Upper lobe of left lung (tissue), 4 donors: ENCODE data around the gene DGLUCY.

ENCODE experiments used
- POLR2A ChIP-seq, 4 donors: fragments of 450-650 bp; IDR thresholded peaks; one replicate each; pipeline ENCODE4 v1.5.1; 2016 to 2017; ENCODE audit warnings: antibody characterized with exemption in 4 of 4, mild to moderate bottlenecking in 2 of 4
- POLR2AphosphoS5 ChIP-seq, 2 donors: sonication (generic); formaldehyde crosslinking; IDR thresholded peaks; one replicate each; pipeline ENCODE4 v1.5.1; 2017; ENCODE audit warnings: antibody characterized with exemption in 2 of 2
- TF ChIP-seq, protein P1 (sequence below), 6 experiments: fragments of 450-650 bp in 4 of 6; fragments of 200-600 bp in 2 of 6; sonication (generic) in 2 of 6; IDR thresholded peaks; one replicate each; pipeline ENCODE4 v1.5.1; 2016 to 2019; ENCODE audit warnings: antibody characterized with exemption in 6 of 6

DNA sequence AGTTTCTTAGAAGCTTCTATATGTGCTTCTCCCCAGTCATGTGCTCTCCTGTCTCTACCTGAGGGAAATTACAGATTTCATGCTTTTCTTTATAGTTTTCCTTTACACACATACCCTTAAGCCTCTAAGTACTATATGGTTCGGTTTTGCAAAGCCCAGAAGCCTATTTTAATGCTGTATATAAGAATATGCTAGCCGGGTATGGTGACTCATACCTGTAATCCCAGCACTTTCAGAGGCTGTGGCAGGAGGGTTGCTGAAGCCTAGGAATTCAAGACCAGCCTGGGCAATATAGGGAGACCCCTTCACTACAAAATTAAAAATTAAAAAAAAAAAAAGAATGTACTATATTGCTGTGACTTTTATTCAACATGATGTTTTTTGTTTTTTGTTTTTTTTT is 15.4 kb downstream of the DGLUCY start:
- TF ChIP-seq, protein P1, sequence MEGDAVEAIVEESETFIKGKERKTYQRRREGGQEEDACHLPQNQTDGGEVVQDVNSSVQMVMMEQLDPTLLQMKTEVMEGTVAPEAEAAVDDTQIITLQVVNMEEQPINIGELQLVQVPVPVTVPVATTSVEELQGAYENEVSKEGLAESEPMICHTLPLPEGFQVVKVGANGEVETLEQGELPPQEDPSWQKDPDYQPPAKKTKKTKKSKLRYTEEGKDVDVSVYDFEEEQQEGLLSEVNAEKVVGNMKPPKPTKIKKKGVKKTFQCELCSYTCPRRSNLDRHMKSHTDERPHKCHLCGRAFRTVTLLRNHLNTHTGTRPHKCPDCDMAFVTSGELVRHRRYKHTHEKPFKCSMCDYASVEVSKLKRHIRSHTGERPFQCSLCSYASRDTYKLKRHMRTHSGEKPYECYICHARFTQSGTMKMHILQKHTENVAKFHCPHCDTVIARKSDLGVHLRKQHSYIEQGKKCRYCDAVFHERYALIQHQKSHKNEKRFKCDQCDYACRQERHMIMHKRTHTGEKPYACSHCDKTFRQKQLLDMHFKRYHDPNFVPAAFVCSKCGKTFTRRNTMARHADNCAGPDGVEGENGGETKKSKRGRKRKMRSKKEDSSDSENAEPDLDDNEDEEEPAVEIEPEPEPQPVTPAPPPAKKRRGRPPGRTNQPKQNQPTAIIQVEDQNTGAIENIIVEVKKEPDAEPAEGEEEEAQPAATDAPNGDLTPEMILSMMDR (IDR thresholded peaks at IDR 0.05): no peak
- TF ChIP-seq POLR2AphosphoS5 (IDR thresholded peaks at IDR 0.05): no peak
- no peak for TF ChIP-seq POLR2A (IDR thresholded peaks at IDR 0.05)
